ENCODE results near the gene MAPK1IP1L. TPM values are rescaled to one million over a fixed set of nuclear protein-coding genes. Genes with fewer than 3 reads are reported as not detected.
"Not testable (repeated sequence)": the region's sequence is repeated elsewhere in the genome, so short reads cannot be mapped to it uniquely, and the experiment has no call there.

Gene MAPK1IP1L
- total RNA-seq, 2 experiments from 2014 or later: 85.5 to 89.1 TPM

- POLR2A ChIA-PET: interaction anchor here (1.5 kb wide), 1 partner anchor 20 kb away, joined by 12 read pairs; the partner anchor contains the start of gene MAPK1IP1L
- Mint-ChIP-seq H3K4me3 (no peak overlapping the region), H3K9me3 (no peaks in the 10 kb centered on the region), H3K27me3 (no peaks in the 10 kb centered on the region), H3K4me1 (ENCODE audit: low read depth) (peaks cover 32% of the 10 kb centered on the region), H3K36me3 (peaks cover 11% of the 10 kb centered on the region), H3K27ac (no peak overlapping the region)
- CTCF ChIA-PET: interaction anchor here (2.1 kb wide), 1 partner anchor 20 kb away, joined by 14 read pairs; the partner anchor contains the start of gene MAPK1IP1L
- DNase-seq: no peak
- intact Hi-C loops (cut with micrococcal nuclease): no loop called here
Observed at GRCh38 chr14:55031190-55031589, 20.3 kb upstream of the MAPK1IP1L start.

- DNase-seq; H3K4me3 Mint-ChIP-seq; H3K4me1 Mint-ChIP-seq (ENCODE audit: low read depth); POLR2A ChIA-PET; intact Hi-C loops (cut with micrococcal nuclease); H3K27me3 Mint-ChIP-seq; H3K9me3 Mint-ChIP-seq; H3K27ac Mint-ChIP-seq: not testable (repeated sequence)
- peaks cover 28% of the 10 kb centered on the region for H3K36me3 Mint-ChIP-seq
- CTCF ChIA-PET: interaction anchor here (0.7 kb wide), 1 partner anchor 13 kb away, joined by 4 read pairs; the partner anchor contains the start of gene MAPK1IP1L
Observed at GRCh38 chr14:55037995-55038394, 13.5 kb upstream of the MAPK1IP1L start.

- Mint-ChIP-seq H3K27ac (peak overlapping the region; percentile 7), H3K4me1 (ENCODE audit: low read depth) (peaks cover 7% of the 10 kb centered on the region), H3K4me3 (no peak overlapping the region), H3K9me3 (peaks cover 4% of the 10 kb centered on the region), H3K27me3 (no peaks in the 10 kb centered on the region), H3K36me3 (peaks cover 35% of the 10 kb centered on the region)
- no peak for DNase-seq
- ChIA-PET CTCF (interaction anchor here (0.7 kb wide), 1 partner anchor 12 kb away, joined by 4 read pairs; the partner anchor contains the start of gene MAPK1IP1L), POLR2A (no interaction called here)
- intact Hi-C loops (cut with micrococcal nuclease): no loop called here
Observed at GRCh38 chr14:55038708-55039107, 12.7 kb upstream of the MAPK1IP1L start.

- H3K27me3 Mint-ChIP-seq: no peaks in the 10 kb centered on the region
- peaks cover 10% of the 10 kb centered on the region for H3K4me1 Mint-ChIP-seq (ENCODE audit: low read depth)
- no peak for DNase-seq
- no peak overlapping the region for H3K27ac Mint-ChIP-seq
- H3K4me3 Mint-ChIP-seq: no peak overlapping the region
- ChIA-PET CTCF (no interaction called here), POLR2A (interaction anchor here (1.3 to 2.2 kb wide), 2 partner anchors 8 to 17 kb away, joined by 3 to 11 read pairs; partner anchors contain the start of genes MAPK1IP1L, SOCS4 and WDHD1)
- H3K9me3 Mint-ChIP-seq: no peaks in the 10 kb centered on the region
- peaks cover 22% of the 10 kb centered on the region for H3K36me3 Mint-ChIP-seq
- intact Hi-C loops (cut with micrococcal nuclease): no loop called here
Observed at GRCh38 chr14:55043528-55043927, 7.9 kb upstream of the MAPK1IP1L start.

GRCh38 chr14:55045087-55045486, 6.4 kb upstream of the MAPK1IP1L start:
- CTCF ChIA-PET: interaction anchor here (0.9 kb wide), 1 partner anchor 92 kb away, joined by 3 read pairs; no protein-coding TSS in a partner anchor
- Mint-ChIP-seq H3K36me3 (peaks cover 14% of the 10 kb centered on the region), H3K27me3 (no peaks in the 10 kb centered on the region), H3K4me1 (ENCODE audit: low read depth) (peaks cover 4% of the 10 kb centered on the region), H3K9me3 (no peaks in the 10 kb centered on the region), H3K4me3 (no peak overlapping the region), H3K27ac (no peak overlapping the region)
- POLR2A ChIA-PET: interaction anchor here (1.9 kb wide), 1 partner anchor 18 kb away, joined by 6 read pairs; the partner anchor contains the start of genes SOCS4 and WDHD1
- no peak for DNase-seq
- intact Hi-C loops (cut with micrococcal nuclease): no loop called here

- ChIA-PET POLR2A (interaction anchor here (1.2 kb wide), 1 partner anchor 20 kb away, joined by 3 read pairs; the partner anchor contains the start of genes SOCS4 and WDHD1), CTCF (interaction anchor here (1.0 kb wide), 1 partner anchor 21 kb away, joined by 6 read pairs; the partner anchor contains the start of genes SOCS4 and WDHD1)
- Mint-ChIP-seq H3K4me3 (no peak overlapping the region), H3K27ac (no peak overlapping the region), H3K27me3 (no peaks in the 10 kb centered on the region), H3K4me1 (ENCODE audit: low read depth) (peaks cover 14% of the 10 kb centered on the region), H3K9me3 (no peaks in the 10 kb centered on the region), H3K36me3 (peaks cover 18% of the 10 kb centered on the region)
- intact Hi-C loops (cut with micrococcal nuclease): no loop called here
- DNase-seq: no peak
Observed at GRCh38 chr14:55047301-55048053, 4.0 kb upstream of the MAPK1IP1L start.

GRCh38 chr14:55048900-55049436, 2.5 kb upstream of the MAPK1IP1L start:
- no peaks in the 10 kb centered on the region for H3K27me3 Mint-ChIP-seq
- ChIA-PET CTCF (no interaction called here), POLR2A (no interaction called here)
- no peak overlapping the region for H3K4me3 Mint-ChIP-seq
- intact Hi-C loops (cut with micrococcal nuclease): no loop called here
- no peaks in the 10 kb centered on the region for H3K9me3 Mint-ChIP-seq
- DNase-seq: no peak
- H3K36me3 Mint-ChIP-seq: peaks cover 17% of the 10 kb centered on the region
- peaks cover 28% of the 10 kb centered on the region for H3K4me1 Mint-ChIP-seq (ENCODE audit: low read depth)
- H3K27ac Mint-ChIP-seq: no peak overlapping the region

- intact Hi-C loops (cut with micrococcal nuclease): loop anchor here (1.0 to 5.0 kb wide), 3 partner anchors 21 to 46 kb away; partner anchors contain the start of genes SOCS4 and WDHD1
- no peaks in the 10 kb centered on the region for H3K9me3 Mint-ChIP-seq
- H3K4me1 Mint-ChIP-seq (ENCODE audit: low read depth): peaks cover 36% of the 10 kb centered on the region
- H3K27ac Mint-ChIP-seq: peak overlapping the region; percentile 94
- no peaks in the 10 kb centered on the region for H3K27me3 Mint-ChIP-seq
- ChIA-PET POLR2A (interaction anchor here (0.7 to 2.7 kb wide), 20 partner anchors 8 to 530 kb away, joined by 3 to 48 read pairs (median 5); partner anchors contain the start of genes DLGAP5, SOCS4 and WDHD1), CTCF (interaction anchor here (0.6 to 3.8 kb wide), 39 partner anchors 9 to 542 kb away, joined by 3 to 44 read pairs (median 5); partner anchors contain the start of genes CGRRF1, SOCS4 and WDHD1)
- no peak for DNase-seq
- peak overlapping the region; percentile 82 for H3K4me3 Mint-ChIP-seq
- H3K36me3 Mint-ChIP-seq: peaks cover 23% of the 10 kb centered on the region
Observed at GRCh38 chr14:55051165-55051422, 353 bp upstream of the MAPK1IP1L start.

GRCh38 chr14:55052269-55052930, 953 bp downstream of the MAPK1IP1L start:
- POLR2A ChIA-PET: interaction anchor here (0.8 to 2.7 kb wide), 17 partner anchors 9 to 529 kb away, joined by 3 to 48 read pairs (median 5); partner anchors contain the start of genes DLGAP5, SOCS4 and WDHD1
- peak overlapping the region; percentile 94 for H3K27ac Mint-ChIP-seq
- CTCF ChIA-PET: interaction anchor here (1.4 to 3.8 kb wide), 14 partner anchors 7 to 109 kb away, joined by 4 to 44 read pairs (median 6); partner anchors contain the start of genes SOCS4 and WDHD1
- H3K4me3 Mint-ChIP-seq: peak overlapping the region; percentile 82
- peaks cover 37% of the 10 kb centered on the region for H3K4me1 Mint-ChIP-seq (ENCODE audit: low read depth)
- intact Hi-C loops (cut with micrococcal nuclease): loop anchor here (5.0 kb wide), 1 partner anchor 45 kb away; no protein-coding TSS in a partner anchor
- H3K9me3 Mint-ChIP-seq: no peaks in the 10 kb centered on the region
- H3K27me3 Mint-ChIP-seq: no peaks in the 10 kb centered on the region
- DNase-seq: no peak
- peaks cover 23% of the 10 kb centered on the region for H3K36me3 Mint-ChIP-seq

GRCh38 chr14:55053018-55053417, 1.6 kb downstream of the MAPK1IP1L start:
- intact Hi-C loops (cut with micrococcal nuclease): loop anchor here (5.0 kb wide), 1 partner anchor 44 kb away; no protein-coding TSS in a partner anchor
- H3K4me3 Mint-ChIP-seq: peak overlapping the region; percentile 82
- DNase-seq: no peak
- H3K27me3 Mint-ChIP-seq: no peaks in the 10 kb centered on the region
- H3K9me3 Mint-ChIP-seq: no peaks in the 10 kb centered on the region
- CTCF ChIA-PET: interaction anchor here (1.8 to 3.8 kb wide), 4 partner anchors 15 to 108 kb away, joined by 5 to 44 read pairs (median 18); partner anchors contain the start of genes SOCS4 and WDHD1
- H3K36me3 Mint-ChIP-seq: peaks cover 25% of the 10 kb centered on the region
- H3K4me1 Mint-ChIP-seq (ENCODE audit: low read depth): peaks cover 38% of the 10 kb centered on the region
- H3K27ac Mint-ChIP-seq: peak overlapping the region; percentile 94
- POLR2A ChIA-PET: interaction anchor here (0.9 to 2.7 kb wide), 4 partner anchors 10 to 321 kb away, joined by 3 to 9 read pairs (median 6); partner anchors contain the start of genes DLGAP5, SOCS4 and WDHD1

- Mint-ChIP-seq H3K36me3 (peaks cover 29% of the 10 kb centered on the region), H3K4me1 (ENCODE audit: low read depth) (peaks cover 42% of the 10 kb centered on the region), H3K9me3 (no peaks in the 10 kb centered on the region), H3K4me3 (peak overlapping the region; percentile 82), H3K27me3 (no peaks in the 10 kb centered on the region), H3K27ac (no peak overlapping the region)
- no peak for DNase-seq
- ChIA-PET CTCF (interaction anchor here (3.4 to 3.8 kb wide), 2 partner anchors 18 to 26 kb away, joined by 21 to 44 read pairs; partner anchors contain the start of genes SOCS4 and WDHD1), POLR2A (interaction anchor here (1.3 to 1.4 kb wide), 2 partner anchors 9 to 26 kb away, joined by 3 to 8 read pairs; partner anchors contain the start of genes SOCS4 and WDHD1)
- intact Hi-C loops (cut with micrococcal nuclease): loop anchor here (5.0 kb wide), 1 partner anchor 44 kb away; no protein-coding TSS in a partner anchor
Observed at GRCh38 chr14:55053500-55053899, 2.1 kb downstream of the MAPK1IP1L start.

Data from activated CD4-positive, alpha-beta memory T cell treated with anti-CD3 and anti-CD28 coated beads for 36 hours (primary cell).